Measurements from ENCODE around the gene CD79B. TPM values are rescaled to one million over a fixed set of nuclear protein-coding genes. Genes with fewer than 3 reads are reported as not detected.
"Not testable (repeated sequence)": the region's sequence is repeated elsewhere in the genome, so short reads cannot be mapped to it uniquely, and the experiment has no call there.

Gene CD79B
- total RNA-seq, 1 experiment from 2014 or later: not detected

DNA sequence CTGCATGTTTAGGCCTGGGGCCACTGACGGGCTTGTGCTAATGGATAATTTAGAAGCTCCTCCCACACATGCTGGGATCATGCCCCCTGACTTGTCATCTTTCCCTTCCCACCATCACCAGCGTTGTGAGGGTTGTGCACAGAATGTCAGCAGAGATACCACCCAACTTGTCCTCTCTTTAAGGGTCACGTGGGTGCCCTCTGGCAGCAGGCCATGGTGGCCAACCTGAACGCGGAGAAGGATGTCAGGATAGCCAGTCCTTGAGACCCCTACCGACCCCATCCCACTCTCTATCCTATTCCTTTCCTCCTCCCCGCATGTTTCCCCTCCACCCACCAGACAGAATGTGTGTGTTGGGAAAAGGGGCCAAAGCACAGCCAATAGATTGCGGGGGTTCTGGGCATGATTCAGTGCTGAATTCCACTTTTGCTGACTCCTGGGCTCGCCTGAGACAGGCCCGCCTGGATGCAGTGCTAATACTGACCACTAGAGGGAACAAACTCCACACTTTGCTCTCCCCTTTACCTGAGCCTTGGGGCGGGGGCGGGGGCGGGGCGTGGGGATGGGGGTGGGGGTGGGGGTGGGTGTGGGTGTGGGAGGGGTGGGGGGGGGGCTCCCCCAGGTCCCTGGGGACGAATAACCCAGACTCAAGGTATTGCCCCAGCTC lies 50.1 kb downstream of the CD79B start, which contains the start of gene GH2:
GH2 (minus strand) TSS at position 10 of the 667 bp plus-strand sequence. CDS start 143 bp downstream, outside the sequence.
- intact Hi-C loops (cut with micrococcal nuclease; ENCODE audit: unreplicated experiment): no loop called here
- H3K4me1 Mint-ChIP-seq (ENCODE audit: low read depth, unreplicated experiment): no peaks in the 10 kb centered on the region
- Histone ChIP-seq H3K27me3 (replicated peaks; ENCODE audit: control insufficient read depth, insufficient read depth, low read length) (no peaks in the 10 kb centered on the region), H3K4me3 (ENCODE audit: low read depth, low read length) (no peak within 1 kb of the TSS), H3K9me3 (no peaks in the 10 kb centered on the region), H3K36me3 (ENCODE audit: control insufficient read depth, insufficient read depth, low read length) (no peaks in the 10 kb centered on the region), H3K4me1 (no peaks in the 10 kb centered on the region)
- no peak within 1 kb of the TSS for H3K4me3 Mint-ChIP-seq (ENCODE audit: unreplicated experiment)
- no peaks in the 10 kb centered on the region for H3K36me3 Mint-ChIP-seq (ENCODE audit: insufficient read depth, unreplicated experiment)
- H3K27me3 Mint-ChIP-seq (ENCODE audit: insufficient read depth, unreplicated experiment): peaks cover 4% of the 10 kb centered on the region
- CTCF ChIA-PET: interaction anchor here (0.9 to 1.0 kb wide), 2 partner anchors 16 to 65 kb away, joined by 3 read pairs; no protein-coding TSS in a partner anchor
- no TSS peak for BruUV-seq (replicated peaks)
- H3K9me3 Mint-ChIP-seq (ENCODE audit: unreplicated experiment): no peaks in the 10 kb centered on the region
- DNase-seq: peak; percentile 66 to 81
- TF ChIP-seq, protein P1, sequence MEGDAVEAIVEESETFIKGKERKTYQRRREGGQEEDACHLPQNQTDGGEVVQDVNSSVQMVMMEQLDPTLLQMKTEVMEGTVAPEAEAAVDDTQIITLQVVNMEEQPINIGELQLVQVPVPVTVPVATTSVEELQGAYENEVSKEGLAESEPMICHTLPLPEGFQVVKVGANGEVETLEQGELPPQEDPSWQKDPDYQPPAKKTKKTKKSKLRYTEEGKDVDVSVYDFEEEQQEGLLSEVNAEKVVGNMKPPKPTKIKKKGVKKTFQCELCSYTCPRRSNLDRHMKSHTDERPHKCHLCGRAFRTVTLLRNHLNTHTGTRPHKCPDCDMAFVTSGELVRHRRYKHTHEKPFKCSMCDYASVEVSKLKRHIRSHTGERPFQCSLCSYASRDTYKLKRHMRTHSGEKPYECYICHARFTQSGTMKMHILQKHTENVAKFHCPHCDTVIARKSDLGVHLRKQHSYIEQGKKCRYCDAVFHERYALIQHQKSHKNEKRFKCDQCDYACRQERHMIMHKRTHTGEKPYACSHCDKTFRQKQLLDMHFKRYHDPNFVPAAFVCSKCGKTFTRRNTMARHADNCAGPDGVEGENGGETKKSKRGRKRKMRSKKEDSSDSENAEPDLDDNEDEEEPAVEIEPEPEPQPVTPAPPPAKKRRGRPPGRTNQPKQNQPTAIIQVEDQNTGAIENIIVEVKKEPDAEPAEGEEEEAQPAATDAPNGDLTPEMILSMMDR (IDR thresholded peaks at IDR 0.05; ENCODE audit: insufficient read depth in 1 of 2, low read depth in 1 of 2, low read length in 1 of 2, severe bottlenecking in 1 of 2, unreplicated experiment in 1 of 2): peak; percentile 61 to 78
- no peak within 1 kb of the TSS for H3K27ac Mint-ChIP-seq (ENCODE audit: unreplicated experiment)
- POLR2A ChIA-PET: no interaction called here

DNA sequence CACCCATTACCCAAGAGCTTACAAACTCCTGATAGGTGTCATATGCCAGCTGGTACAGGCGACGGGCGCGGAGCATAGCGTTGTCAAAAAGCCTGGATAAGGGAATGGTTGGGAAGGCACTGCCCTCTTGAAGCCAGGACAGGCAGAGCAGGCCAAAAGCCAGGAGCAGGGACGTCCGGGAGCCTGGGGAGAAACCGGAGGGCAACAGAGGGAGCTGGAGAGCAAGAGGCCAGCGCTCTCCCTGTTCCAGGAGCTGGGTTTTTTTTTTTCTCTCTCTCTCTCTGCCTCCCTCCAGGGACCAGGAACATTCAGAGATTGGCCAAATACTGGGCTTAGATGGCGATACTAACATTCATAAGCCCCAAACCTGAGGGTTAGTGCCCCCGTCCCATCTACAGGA lies 50.8 kb downstream of the CD79B start:
- H3K27me3 ChIP-seq (replicated peaks; ENCODE audit: control insufficient read depth, insufficient read depth, low read length); H3K36me3 ChIP-seq (ENCODE audit: control insufficient read depth, insufficient read depth, low read length); H3K9me3 Mint-ChIP-seq (ENCODE audit: unreplicated experiment); BruUV-seq (replicated peaks); H3K27ac Mint-ChIP-seq (ENCODE audit: unreplicated experiment); H3K4me1 ChIP-seq; H3K4me3 ChIP-seq (ENCODE audit: low read depth, low read length); H3K27me3 Mint-ChIP-seq (ENCODE audit: insufficient read depth, unreplicated experiment); POLR2A ChIA-PET; H3K4me3 Mint-ChIP-seq (ENCODE audit: unreplicated experiment); H3K36me3 Mint-ChIP-seq (ENCODE audit: insufficient read depth, unreplicated experiment); H3K4me1 Mint-ChIP-seq (ENCODE audit: low read depth, unreplicated experiment); intact Hi-C loops (cut with micrococcal nuclease; ENCODE audit: unreplicated experiment); H3K9me3 ChIP-seq: not testable (repeated sequence)
- DNase-seq: peak; percentile 49 to 54
- TF ChIP-seq, protein P1 (IDR thresholded peaks at IDR 0.05; ENCODE audit: insufficient read depth in 1 of 2, low read depth in 1 of 2, low read length in 1 of 2, severe bottlenecking in 1 of 2, unreplicated experiment in 1 of 2): peak; percentile 10 to 38
- CTCF ChIA-PET: interaction anchor here (0.6 to 1.1 kb wide), 7 partner anchors 8 to 456 kb away, joined by 3 to 8 read pairs (median 3); no protein-coding TSS in a partner anchor

DNA sequence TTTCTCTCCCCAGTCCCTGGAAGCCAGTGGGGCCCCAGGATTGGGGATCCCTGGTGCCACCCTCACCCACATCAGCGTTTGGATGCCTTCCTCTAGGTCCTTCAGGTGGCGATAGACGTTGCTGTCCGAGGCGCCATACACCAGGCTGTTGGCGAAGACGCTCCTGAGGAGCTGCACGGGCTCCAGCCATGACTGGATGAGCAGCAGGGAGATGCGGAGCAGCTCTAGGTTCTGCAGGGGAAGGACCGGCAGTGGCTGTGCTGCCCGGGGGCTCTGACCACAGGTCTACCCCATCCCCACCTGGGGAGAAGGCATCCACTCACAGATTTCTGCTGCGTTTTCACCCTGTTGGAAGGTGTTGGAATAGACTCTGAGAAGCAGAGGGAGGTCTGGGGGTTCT lies 51.4 kb downstream of the CD79B start:
- DNase-seq: no peak
- Mint-ChIP-seq H3K27me3 (ENCODE audit: insufficient read depth, unreplicated experiment) (peaks cover 4% of the 10 kb centered on the region), H3K9me3 (ENCODE audit: unreplicated experiment) (no peaks in the 10 kb centered on the region), H3K4me3 (ENCODE audit: unreplicated experiment) (no peak overlapping the region), H3K4me1 (ENCODE audit: low read depth, unreplicated experiment) (no peaks in the 10 kb centered on the region), H3K36me3 (ENCODE audit: insufficient read depth, unreplicated experiment) (no peaks in the 10 kb centered on the region), H3K27ac (ENCODE audit: unreplicated experiment) (no peak overlapping the region)
- BruUV-seq (replicated peaks): no TSS peak
- no peaks in the 10 kb centered on the region for H3K4me1 ChIP-seq
- no peaks in the 10 kb centered on the region for H3K9me3 ChIP-seq
- H3K4me3 ChIP-seq (ENCODE audit: low read depth, low read length): no peak overlapping the region
- ChIA-PET CTCF (interaction anchor here (0.6 to 1.1 kb wide), 5 partner anchors 9 to 455 kb away, joined by 3 to 8 read pairs (median 3); no protein-coding TSS in a partner anchor), POLR2A (no interaction called here)
- no peaks in the 10 kb centered on the region for H3K27me3 ChIP-seq (replicated peaks; ENCODE audit: control insufficient read depth, insufficient read depth, low read length)
- no peaks in the 10 kb centered on the region for H3K36me3 ChIP-seq (ENCODE audit: control insufficient read depth, insufficient read depth, low read length)
- TF ChIP-seq, protein P1 (IDR thresholded peaks at IDR 0.05; ENCODE audit: insufficient read depth in 1 of 2, low read depth in 1 of 2, low read length in 1 of 2, severe bottlenecking in 1 of 2, unreplicated experiment in 1 of 2): no peak
- intact Hi-C loops (cut with micrococcal nuclease; ENCODE audit: unreplicated experiment): no loop called here

Other genes with a start within 250 kb of the CD79B start
- gene LIMD2, start 232.2 kb downstream of the CD79B start, total RNA-seq (2022): 4.1 and 5.1 TPM in 2 replicates
- gene STRADA, start 190.5 kb downstream of the CD79B start, total RNA-seq (2022): 23.4 and 24.7 TPM in 2 replicates
- 125 and 129 TPM in 2 replicates for gene CCDC47, start 158.7 kb downstream of the CD79B start, total RNA-seq (2022)
- gene DDX42, start 158.2 kb downstream of the CD79B start, total RNA-seq (2022): 179 and 183 TPM in 2 replicates
- gene PSMC5, start 104.9 kb downstream of the CD79B start, total RNA-seq (2022): 197 TPM in 2 replicates
- 75.9 and 76.3 TPM in 2 replicates for gene FTSJ3, start 104.7 kb downstream of the CD79B start, total RNA-seq (2022)
- 134 TPM in 2 replicates for gene SMARCD2, start 89.6 kb downstream of the CD79B start, total RNA-seq (2022)
- not detected in 2 replicates for gene CSH2, start 58.7 kb downstream of the CD79B start, total RNA-seq (2022)
- gene GH2, start 50.4 kb downstream of the CD79B start, total RNA-seq (2022): not detected in 2 replicates
- not detected in 2 replicates for gene CSH1, start 35.8 kb downstream of the CD79B start, total RNA-seq (2022)
- not detected in 2 replicates for gene CSHL1, start 21.1 kb downstream of the CD79B start, total RNA-seq (2022)
- gene GH1, start 13.5 kb downstream of the CD79B start, total RNA-seq (2022): not detected in 2 replicates
- gene SCN4A, start 40.6 kb upstream of the CD79B start, total RNA-seq (2022): not detected in 2 replicates
- gene PRR29, start 66.0 kb upstream of the CD79B start, total RNA-seq (2022): not detected in 2 replicates
- 1.9 and 2.0 TPM in 2 replicates for gene ICAM2, start 88.3 kb upstream of the CD79B start, total RNA-seq (2022)
- gene ERN1, start 197.8 kb upstream of the CD79B start, total RNA-seq (2022): 24.3 and 27.5 TPM in 2 replicates